ENCODE results near the gene TOX2.

The TOX2 gene

GRCh38 chr20:43916881-43917371, 2.3 kb downstream of the TOX2 start:
- ChIA-PET CTCF (interaction anchor here (0.5 kb wide), 1 partner anchor 167 kb away, joined by 3 read pairs; no protein-coding TSS in a partner anchor), POLR2A (no interaction called here)
- TF ChIP-seq ATF2 (tag by site-specific recombination; IDR thresholded peaks at IDR 0.05; ENCODE audit: low read depth) (no peak), ZFP37 (tag by site-specific recombination; IDR thresholded peaks at IDR 0.05) (no peak), ZNF596 (tag by site-specific recombination; IDR thresholded peaks at IDR 0.05) (no peak), SP3 (tag by site-specific recombination; IDR thresholded peaks at IDR 0.05) (no peak), ZNF184 (tag by site-specific recombination; IDR thresholded peaks at IDR 0.05) (no peak), ZNF426 (tag by site-specific recombination; IDR thresholded peaks at IDR 0.05) (no peak), ZNF639 (tag by site-specific recombination; IDR thresholded peaks at IDR 0.05) (no peak), GLIS1 (tag by site-specific recombination; IDR thresholded peaks at IDR 0.05) (no peak), ZNF660 (tag by site-specific recombination; IDR thresholded peaks at IDR 0.05) (no peak), BCL11B (tag by site-specific recombination; IDR thresholded peaks at IDR 0.05; ENCODE audit: low read depth) (no peak), ZBTB48 (tag by site-specific recombination; IDR thresholded peaks at IDR 0.05) (no peak), ZBTB10 (tag by site-specific recombination; IDR thresholded peaks at IDR 0.05) (no peak), ZNF837 (tag by site-specific recombination; IDR thresholded peaks at IDR 0.05) (no peak), ZNF571 (tag by site-specific recombination; IDR thresholded peaks at IDR 0.05) (no peak), ZNF549 (tag by site-specific recombination; IDR thresholded peaks at IDR 0.05) (no peak), ZNF398 (tag by site-specific recombination; IDR thresholded peaks at IDR 0.05) (no peak), ZNF174 (tag by site-specific recombination; IDR thresholded peaks at IDR 0.05) (no peak), ZNF248 (tag by site-specific recombination; IDR thresholded peaks at IDR 0.05) (no peak)
- 0 out of 2 replicates have a peak, but pooled peaks cover 2% of the 10 kb centered on the region for H3K9me3 ChIP-seq (ENCODE audit: control insufficient read depth, insufficient read depth, low read depth, low read length)
- no peak overlapping the region for H3K27ac ChIP-seq (ENCODE audit: extremely low read depth, low read depth, low read length)
- H3K36me3 ChIP-seq (ENCODE audit: control insufficient read depth in 2 of 2, insufficient read depth in 1 of 2, low read length in 2 of 2), result no peaks in the 10 kb centered on the region
- H3K4me3 ChIP-seq (ENCODE audit: low read depth, low read length), result no peak overlapping the region
- no peaks in the 10 kb centered on the region; the same call in 1 of the 2 replicates for H3K4me1 ChIP-seq (ENCODE audit: control insufficient read depth, insufficient read depth, low read length)

- Histone ChIP-seq H3K4me3 (ENCODE audit: low read depth, low read length) (no peak overlapping the region), H3K36me3 (ENCODE audit: control insufficient read depth in 2 of 2, insufficient read depth in 1 of 2, low read length in 2 of 2) (no peaks in the 10 kb centered on the region), H3K27ac (ENCODE audit: extremely low read depth, low read depth, low read length) (no peak overlapping the region), H3K4me1 (ENCODE audit: control insufficient read depth, insufficient read depth, low read length) (no peaks in the 10 kb centered on the region; the same call in 1 of the 2 replicates), H3K9me3 (ENCODE audit: control insufficient read depth, insufficient read depth, low read depth, low read length) (0 out of 2 replicates have a peak, but pooled peaks cover 2% of the 10 kb centered on the region)
- TF ChIP-seq IKZF3 (tag by site-specific recombination; IDR thresholded peaks at IDR 0.05) (no peak), ZNF37A (tag by site-specific recombination; IDR thresholded peaks at IDR 0.05) (no peak), ZNF449 (tag by site-specific recombination; IDR thresholded peaks at IDR 0.05) (no peak), BCL11B (tag by site-specific recombination; IDR thresholded peaks at IDR 0.05; ENCODE audit: low read depth) (no peak), ZNF292 (tag by site-specific recombination; IDR thresholded peaks at IDR 0.05; ENCODE audit: borderline replicate concordance, low read depth) (no peak)
- ChIA-PET POLR2A (no interaction called here), CTCF (no interaction called here)
Observed at GRCh38 chr20:43917380-43917779, 2.7 kb downstream of the TOX2 start.

All from HEK293 (cell line).